Ascending aorta (tissue), 2 donors: ENCODE measurements around the gene UNC13A. TPM values are rescaled to one million over a fixed set of nuclear protein-coding genes. Genes with fewer than 3 reads are reported as not detected.

Experiments
- DNase-seq, 2 donors: peaks; one replicate each; pipeline ENCODE4 v3.0.0-alpha.2; 2019; ENCODE audit warnings: low spot score in 2 of 2
- H3K27ac ChIP-seq, 2 donors: fragments of 200-600 bp; sonication (generic); one replicate each; pipeline ENCODE4 v1.5.1; 2016 to 2017; ENCODE audit warnings: mild to moderate bottlenecking in 1 of 2
- H3K27me3 ChIP-seq: fragments of 200-600 bp; sonication (generic); one replicate; pipeline ENCODE4 v1.5.1; 2017
- H3K36me3 ChIP-seq, 2 donors: fragments of 200-600 bp; sonication (generic); one replicate each; pipeline ENCODE4 v1.5.1; 2016
- H3K4me1 ChIP-seq, 2 donors: fragments of 200-600 bp; sonication (generic); one replicate each; pipeline ENCODE4 v1.5.1; 2016 to 2017; ENCODE audit warnings: mild to moderate bottlenecking in 1 of 2
- H3K4me3 ChIP-seq, 2 donors: fragments of 200-600 bp; sonication (generic); one replicate each; pipeline ENCODE4 v1.5.1; 2016 to 2017; ENCODE audit warnings: mild to moderate bottlenecking in 1 of 2
- H3K9me3 ChIP-seq, 2 donors: fragments of 200-600 bp; sonication (generic); one replicate each; pipeline ENCODE4 v1.5.1; 2016
- CTCF ChIP-seq, 3 experiments: fragments of 200-600 bp in 2 of 3; fragments of 450-650 bp in 1 of 3; sonication (generic) in 2 of 3; IDR thresholded peaks; one replicate each; pipeline ENCODE4 v1.5.1; 2016 to 2019; ENCODE audit warnings: antibody characterized with exemption in 3 of 3, mild to moderate bottlenecking in 1 of 3, moderate library complexity in 1 of 3
- intact Hi-C: fragments of 100-400 bp; cut with DNase I; formaldehyde crosslinking; loops from one replicate; pipeline ENCODE4 v1.15.1; 2023
- total RNA-seq: library from RNA; depleted of rRNA; stranded (reverse); fragments of >200 nt; gene quantifications from one replicate; pipeline ENCODE4 v1.1.0, GENCODE V29; 2016

Gene UNC13A
- total RNA-seq, 1 donor from 2014 or later = 2.2 TPM

GRCh38 chr19:17727843-17728242 is 39.7 kb upstream of the UNC13A start:
- peaks cover 76 to 100% of the 10 kb centered on the region in 2 donors for H3K36me3 ChIP-seq
- no peaks in the 10 kb centered on the region for H3K27me3 ChIP-seq
- no peaks in the 10 kb centered on the region for H3K9me3 ChIP-seq
- DNase-seq = no peak
- H3K27ac ChIP-seq = no peak overlapping the region
- H3K4me3 ChIP-seq = no peak overlapping the region
- no peak for TF ChIP-seq CTCF (IDR thresholded peaks at IDR 0.05)
- intact Hi-C loops = no loop called here
- H3K4me1 ChIP-seq = no peaks in the 10 kb centered on the region

GRCh38 chr19:17726964-17727773 is 39.0 kb upstream of the UNC13A start:
- H3K27me3 ChIP-seq = no peaks in the 10 kb centered on the region
- H3K36me3 ChIP-seq = peaks cover 72 to 95% of the 10 kb centered on the region in 2 donors
- intact Hi-C loops = no loop called here
- no peaks in the 10 kb centered on the region for H3K9me3 ChIP-seq
- no peak for TF ChIP-seq CTCF (IDR thresholded peaks at IDR 0.05)
- no peak overlapping the region for H3K27ac ChIP-seq
- no peak for DNase-seq
- peaks cover 0 to 2% of the 10 kb centered on the region in 2 donors for H3K4me1 ChIP-seq
- no peak overlapping the region for H3K4me3 ChIP-seq

GRCh38 chr19:17726136-17726741 is 38.1 kb upstream of the UNC13A start:
- H3K36me3 ChIP-seq = peaks cover 64 to 86% of the 10 kb centered on the region in 2 donors
- no peaks in the 10 kb centered on the region for H3K27me3 ChIP-seq
- H3K4me1 ChIP-seq = peaks cover 5 to 10% of the 10 kb centered on the region in 2 donors
- no peak for TF ChIP-seq CTCF (IDR thresholded peaks at IDR 0.05)
- no peak overlapping the region for H3K27ac ChIP-seq
- no peak overlapping the region for H3K4me3 ChIP-seq
- DNase-seq = no peak
- intact Hi-C loops = no loop called here
- no peaks in the 10 kb centered on the region for H3K9me3 ChIP-seq

- intact Hi-C loops = no loop called here
- peaks cover 57 to 79% of the 10 kb centered on the region in 2 donors for H3K36me3 ChIP-seq
- no peak overlapping the region for H3K4me3 ChIP-seq
- H3K27ac ChIP-seq = no peak overlapping the region
- H3K4me1 ChIP-seq = peaks cover 9 to 16% of the 10 kb centered on the region in 2 donors
- TF ChIP-seq CTCF (IDR thresholded peaks at IDR 0.05) = peak in 1 of 3 experiments; percentile 9
- H3K9me3 ChIP-seq = no peaks in the 10 kb centered on the region
- no peaks in the 10 kb centered on the region for H3K27me3 ChIP-seq
- no peak for DNase-seq
Observed at GRCh38 chr19:17725422-17726078, 37.4 kb upstream of the UNC13A start.

GRCh38 chr19:17724655-17725054 is 36.5 kb upstream of the UNC13A start:
- Histone ChIP-seq H3K36me3 (peaks cover 50 to 70% of the 10 kb centered on the region in 2 donors), H3K27ac (no peak overlapping the region), H3K27me3 (no peaks in the 10 kb centered on the region), H3K4me3 (no peak overlapping the region), H3K4me1 (peaks cover 9 to 23% of the 10 kb centered on the region in 2 donors), H3K9me3 (no peaks in the 10 kb centered on the region)
- TF ChIP-seq CTCF (IDR thresholded peaks at IDR 0.05) = no peak
- DNase-seq = no peak
- intact Hi-C loops = no loop called here
